AML-193 (cell line): Measurements from ENCODE around the gene CBX4.

ENCODE experiments used
- DNase-seq, 2 experiments: peaks; one replicate each; lab custom pipeline; 2025; lab: John Stamatoyannopoulos, UW

Gene CBX4

GRCh38 chr17:79841369-79842135 is 2.3 kb upstream of the CBX4 start:
- DNase-seq, result no peak

- no peak for DNase-seq
Observed at GRCh38 chr17:79840989-79841286, 1.7 kb upstream of the CBX4 start.

- no peak for DNase-seq
Observed at GRCh38 chr17:79840269-79840988, 1.2 kb upstream of the CBX4 start.

GRCh38 chr17:79838522-79839274 is 542 bp downstream of the CBX4 start:
- DNase-seq, result peak; percentile 45 to 60

- no peak for DNase-seq
Observed at GRCh38 chr17:79837888-79838521, 1.2 kb downstream of the CBX4 start.

- DNase-seq, result peak; percentile 92 to 94
Observed at GRCh38 chr17:79836972-79837887, 2.0 kb downstream of the CBX4 start.

GRCh38 chr17:79836510-79836971 is 2.7 kb downstream of the CBX4 start:
- peak; percentile 84 to 88 for DNase-seq

- DNase-seq, result no peak
Observed at GRCh38 chr17:79835953-79836509, 3.2 kb downstream of the CBX4 start.

GRCh38 chr17:79835470-79835899 is 3.8 kb downstream of the CBX4 start:
- DNase-seq, result no peak

- no peak for DNase-seq
Observed at GRCh38 chr17:79834565-79835469, 4.4 kb downstream of the CBX4 start.

GRCh38 chr17:79833744-79834564 is 5.3 kb downstream of the CBX4 start:
- DNase-seq, result no peak

GRCh38 chr17:79833110-79833450 is 6.2 kb downstream of the CBX4 start:
- DNase-seq, result no peak

GRCh38 chr17:79832218-79833109 is 6.8 kb downstream of the CBX4 start:
- no peak for DNase-seq

- DNase-seq, result no peak
Observed at GRCh38 chr17:79831265-79832217, 7.7 kb downstream of the CBX4 start.

GRCh38 chr17:79830763-79831264 is 8.4 kb downstream of the CBX4 start:
- no peak for DNase-seq

- no peak for DNase-seq
Observed at GRCh38 chr17:79830303-79830702, 8.9 kb downstream of the CBX4 start.

GRCh38 chr17:79829457-79829856 is 9.8 kb downstream of the CBX4 start:
- DNase-seq, result no peak
